Measurements from ENCODE around the gene G6PC1.
"Not testable (repeated sequence)": the region's sequence is repeated elsewhere in the genome, so short reads cannot be mapped to it uniquely, and the experiment has no call there.

The G6PC1 gene

DNA sequence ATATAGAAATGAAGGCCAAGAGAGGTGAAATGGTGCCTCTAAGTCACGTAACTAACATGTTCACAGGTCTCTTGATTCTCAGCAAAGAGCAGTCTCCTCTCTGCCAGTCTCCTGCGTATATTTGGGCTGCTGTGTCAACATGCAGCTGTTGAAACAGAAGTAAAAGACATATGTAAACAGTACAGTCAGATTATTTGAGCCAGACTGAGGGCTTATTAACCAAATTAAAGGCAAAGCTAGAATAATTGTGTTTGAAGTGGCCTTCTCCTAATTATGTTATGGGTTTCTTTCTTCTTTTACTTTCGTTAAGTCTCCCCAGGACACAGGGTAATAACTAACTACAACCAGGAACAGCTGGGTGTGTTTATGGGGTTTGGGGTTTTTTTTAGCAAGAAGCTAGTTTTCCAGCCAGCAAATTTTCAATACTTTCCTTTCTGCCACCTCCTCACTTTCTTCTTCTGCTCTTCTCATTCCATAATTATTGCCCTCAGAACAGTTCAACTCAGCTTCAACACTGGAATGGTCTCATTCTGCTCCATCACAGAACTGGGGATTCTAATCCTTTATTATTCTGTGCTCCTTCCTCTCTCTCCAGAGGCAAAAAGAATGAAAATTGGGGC, 18.4 kb downstream of the G6PC1 start:
- H3K27ac ChIP-seq = peak overlapping the region; percentile 85
- TF ChIP-seq, protein P1, sequence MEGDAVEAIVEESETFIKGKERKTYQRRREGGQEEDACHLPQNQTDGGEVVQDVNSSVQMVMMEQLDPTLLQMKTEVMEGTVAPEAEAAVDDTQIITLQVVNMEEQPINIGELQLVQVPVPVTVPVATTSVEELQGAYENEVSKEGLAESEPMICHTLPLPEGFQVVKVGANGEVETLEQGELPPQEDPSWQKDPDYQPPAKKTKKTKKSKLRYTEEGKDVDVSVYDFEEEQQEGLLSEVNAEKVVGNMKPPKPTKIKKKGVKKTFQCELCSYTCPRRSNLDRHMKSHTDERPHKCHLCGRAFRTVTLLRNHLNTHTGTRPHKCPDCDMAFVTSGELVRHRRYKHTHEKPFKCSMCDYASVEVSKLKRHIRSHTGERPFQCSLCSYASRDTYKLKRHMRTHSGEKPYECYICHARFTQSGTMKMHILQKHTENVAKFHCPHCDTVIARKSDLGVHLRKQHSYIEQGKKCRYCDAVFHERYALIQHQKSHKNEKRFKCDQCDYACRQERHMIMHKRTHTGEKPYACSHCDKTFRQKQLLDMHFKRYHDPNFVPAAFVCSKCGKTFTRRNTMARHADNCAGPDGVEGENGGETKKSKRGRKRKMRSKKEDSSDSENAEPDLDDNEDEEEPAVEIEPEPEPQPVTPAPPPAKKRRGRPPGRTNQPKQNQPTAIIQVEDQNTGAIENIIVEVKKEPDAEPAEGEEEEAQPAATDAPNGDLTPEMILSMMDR (conservative IDR thresholded peaks at IDR 0.05) = no peak

DNA sequence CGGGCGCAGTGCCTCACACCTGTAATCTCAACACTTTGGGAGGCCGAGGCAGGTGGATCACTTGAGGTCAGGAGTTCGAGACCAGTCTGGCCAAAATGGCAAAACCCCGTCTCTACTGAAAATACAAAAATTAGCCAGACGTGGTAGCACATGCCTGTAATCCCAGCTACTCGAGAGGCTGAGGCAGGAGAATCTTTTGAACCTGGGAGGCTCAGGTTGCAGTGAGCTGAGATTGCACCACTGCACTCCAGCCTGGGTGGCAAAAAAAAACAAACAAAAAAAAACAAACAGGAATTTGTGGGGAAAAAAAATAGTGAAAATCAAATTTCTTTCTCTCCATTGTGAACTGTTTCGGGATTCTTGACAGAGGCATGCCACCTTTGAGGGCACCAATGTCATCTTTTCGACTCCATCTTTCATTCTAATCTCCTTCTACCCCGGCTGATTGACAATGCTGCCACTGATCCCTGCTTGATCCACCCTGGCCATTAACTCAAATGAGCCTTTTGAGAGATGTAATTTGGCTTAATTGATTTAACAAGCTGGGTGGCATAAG, 19.0 kb downstream of the G6PC1 start:
- peak overlapping the region; percentile 85 for H3K27ac ChIP-seq

DNA sequence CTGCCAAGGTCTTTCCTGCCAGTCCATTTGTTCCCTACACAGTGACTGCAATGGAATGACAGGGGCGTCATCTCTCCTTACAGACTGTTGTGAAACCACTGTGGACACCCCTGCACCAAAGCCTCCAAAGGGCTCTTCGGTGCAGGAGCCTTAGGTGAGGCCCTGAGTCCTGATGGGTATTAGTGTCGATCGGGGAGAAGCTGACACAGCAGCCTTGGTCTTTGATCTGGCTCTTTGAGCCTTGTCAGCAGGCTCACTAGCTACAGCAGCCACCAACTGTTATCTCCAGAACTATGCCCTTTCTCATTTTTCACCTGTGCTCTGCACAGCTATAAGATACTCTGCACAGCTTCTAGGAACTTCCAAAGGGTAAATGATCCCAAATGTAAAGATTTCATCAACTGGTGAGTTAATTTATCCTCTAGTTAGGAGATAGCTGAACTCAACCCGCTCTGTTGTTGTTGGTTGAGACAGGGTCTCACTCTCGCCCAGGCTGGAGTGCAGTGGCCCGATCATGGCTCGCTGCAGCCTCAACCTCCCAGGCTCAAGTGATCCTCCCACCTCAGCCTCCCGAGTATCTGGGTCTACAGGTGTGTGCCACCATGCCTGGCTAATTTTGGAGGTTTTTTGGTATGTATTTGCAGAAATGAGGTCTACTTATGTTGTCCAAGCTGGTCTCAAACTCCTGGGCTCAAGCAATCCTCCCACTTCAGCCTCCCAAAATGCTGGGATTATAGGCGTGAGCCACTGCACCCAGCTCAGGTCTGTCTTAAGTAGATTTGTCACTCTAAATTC, 19.7 kb downstream of the G6PC1 start:
- peak overlapping the region; percentile 85 for H3K27ac ChIP-seq
- TF ChIP-seq, protein P1 (conservative IDR thresholded peaks at IDR 0.05) = no peak

DNA sequence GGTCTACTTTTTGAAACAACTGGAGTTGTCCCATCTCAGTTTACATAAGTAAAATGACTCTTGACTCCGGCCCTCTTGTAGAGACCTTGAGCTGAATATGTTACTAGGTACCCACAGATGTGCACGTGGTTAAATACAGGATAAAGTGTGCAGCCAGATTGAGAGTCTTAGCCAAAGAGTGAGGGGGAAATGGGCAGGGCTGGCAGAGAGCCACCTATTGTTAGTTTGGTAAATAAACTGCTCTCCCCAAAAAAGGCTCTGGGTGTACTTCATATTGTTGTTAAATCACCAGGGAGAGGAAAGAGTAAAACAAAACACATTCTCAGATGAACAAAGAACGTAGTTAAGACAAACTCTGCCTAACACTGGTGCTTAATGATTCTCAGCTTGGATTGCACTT, 20.3 kb downstream of the G6PC1 start:
- 0 out of 2 replicates have a peak overlapping the region, but pooled peaks have one; percentile 85 for H3K27ac ChIP-seq
- TF ChIP-seq, protein P1 (conservative IDR thresholded peaks at IDR 0.05) = no peak

DNA sequence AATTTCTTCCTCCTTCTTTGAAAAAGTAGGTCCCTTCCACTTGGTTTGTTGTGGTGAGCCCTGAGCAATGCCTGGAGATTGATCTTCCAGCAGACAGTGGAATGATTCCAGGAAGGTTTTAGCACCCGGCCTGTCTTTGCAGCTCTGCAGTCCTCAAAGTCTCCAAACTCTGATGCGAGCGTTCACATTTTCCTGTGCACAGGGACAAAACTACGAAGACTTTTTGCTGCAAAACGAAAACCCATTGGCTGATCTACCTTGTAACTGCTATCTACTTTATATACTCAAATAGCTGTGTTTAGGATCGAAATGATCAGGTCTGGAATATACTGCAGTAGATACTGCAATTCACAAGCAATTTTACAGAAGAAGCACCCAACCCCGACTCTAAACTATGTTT, 21.7 kb downstream of the G6PC1 start:
- TF ChIP-seq, protein P1 (conservative IDR thresholded peaks at IDR 0.05) = no peak

DNA sequence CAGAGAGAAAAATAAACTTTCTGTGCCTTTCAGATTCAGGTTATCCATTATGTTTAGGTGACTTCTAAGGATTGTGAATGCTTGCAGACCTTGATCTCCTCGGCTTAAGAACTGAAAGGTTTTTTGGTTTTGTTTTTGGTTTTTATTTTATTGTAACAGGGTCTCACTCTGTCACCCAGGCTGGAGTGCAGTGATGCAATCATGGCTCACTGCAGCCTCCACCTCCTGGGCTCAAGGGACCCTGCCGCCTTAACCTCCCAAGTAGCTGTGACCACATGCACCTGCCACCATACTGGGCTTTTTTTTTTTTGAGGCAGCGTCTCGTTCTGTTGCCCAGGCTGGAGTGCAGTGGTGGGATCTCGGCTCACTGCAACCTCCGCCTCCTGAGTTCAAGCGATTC, 22.9 kb downstream of the G6PC1 start:
- H3K27ac ChIP-seq = not testable (repeated sequence)

More for the DNA sequence above, 21.7 kb downstream of the G6PC1 start:
- no peak overlapping the region for H3K27ac ChIP-seq

DNA sequence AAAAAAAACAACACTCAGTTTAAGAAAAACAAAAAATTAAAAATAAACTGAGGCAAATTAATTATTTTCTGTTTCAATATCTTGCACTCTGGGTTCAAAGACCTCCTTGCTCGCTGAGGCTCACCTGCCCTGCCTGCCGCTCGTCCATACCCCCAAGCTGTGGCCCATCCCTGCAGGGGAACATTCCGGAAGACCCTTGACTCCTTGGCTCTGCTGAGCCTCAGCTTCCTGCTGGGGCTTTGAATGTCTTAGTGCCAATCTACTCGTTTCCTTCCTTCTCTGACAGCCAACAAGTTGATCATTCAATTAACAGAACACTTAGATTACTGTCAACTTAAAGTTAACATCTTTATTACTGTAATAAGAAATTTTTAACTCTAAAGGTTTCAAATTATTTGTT, 24.3 kb downstream of the G6PC1 start:
- TF ChIP-seq, protein P1 (conservative IDR thresholded peaks at IDR 0.05) = no peak
- no peak overlapping the region for H3K27ac ChIP-seq

DNA sequence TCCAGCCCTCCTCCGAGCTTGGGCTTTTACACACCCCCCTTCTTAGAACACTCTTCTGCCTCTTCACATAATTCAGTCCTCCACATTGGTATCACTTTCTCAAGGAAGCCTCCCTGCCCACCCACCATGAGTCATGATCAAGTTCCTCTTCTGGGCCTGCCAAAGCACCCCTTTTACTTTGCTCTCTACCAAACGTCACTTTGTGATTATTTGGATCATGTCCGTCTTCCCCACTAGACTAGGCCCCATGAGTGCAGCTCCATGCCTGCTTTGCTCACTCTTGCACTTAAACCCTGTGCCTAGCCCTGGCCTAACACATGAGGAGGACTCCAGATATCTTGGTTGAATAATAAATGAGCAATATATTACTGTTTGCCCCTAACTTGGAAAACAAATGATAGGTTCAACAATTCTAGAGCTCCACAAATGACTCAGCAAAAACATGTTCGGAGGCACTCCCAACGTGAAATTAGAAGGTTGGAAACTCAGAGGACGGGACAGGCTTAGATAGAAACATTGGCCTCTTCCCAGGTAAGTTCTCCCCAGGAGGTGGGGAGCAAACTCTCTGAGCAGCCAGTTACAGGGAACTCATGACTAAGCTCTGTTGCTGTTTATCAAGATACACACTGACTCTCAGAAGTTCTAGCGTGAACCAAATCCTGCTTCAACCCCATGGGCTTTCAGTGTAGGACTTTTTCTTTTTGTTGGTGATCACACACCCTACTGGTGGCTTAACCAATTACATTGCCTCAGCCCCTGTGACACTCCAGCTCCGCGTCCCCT, 28.3 kb downstream of the G6PC1 start:
- TF ChIP-seq, protein P1 (conservative IDR thresholded peaks at IDR 0.05) = peak; percentile 75
- no peak overlapping the region for H3K27ac ChIP-seq

Measured in VCaP (cell line).